GM12865 (cell line): Measurements from ENCODE around the gene BABAM2.

Experiments used
- DNase-seq: peaks from one replicate; pipeline ENCODE4 v3.0.0; 2010; ENCODE audit warnings: low read depth
- H3K4me3 ChIP-seq: 2 replicates; pipeline ENCODE4 v1.5.1; 2011; ENCODE audit warnings: mild to moderate bottlenecking, low read depth, low read length, control low read depth
- CTCF ChIP-seq: IDR thresholded peaks from 2 replicates; pipeline ENCODE4 v1.5.1; 2011; ENCODE audit warnings: low read length, control low read depth, low read depth, inconsistent platforms; ENCODE audit not compliant: insufficient read depth; ENCODE audit errors: missing control alignments

BABAM2 gene

GRCh38 chr2:28312307-28313219, 422.0 kb downstream of the BABAM2 start:
- no peak overlapping the region for H3K4me3 ChIP-seq
- DNase-seq = no peak
- TF ChIP-seq CTCF = no peak

- TF ChIP-seq CTCF = no peak
- no peak for DNase-seq
- no peak overlapping the region for H3K4me3 ChIP-seq
These were observed 422.8 kb downstream of the BABAM2 start for GRCh38 chr2:28313220-28313784.

DNA sequence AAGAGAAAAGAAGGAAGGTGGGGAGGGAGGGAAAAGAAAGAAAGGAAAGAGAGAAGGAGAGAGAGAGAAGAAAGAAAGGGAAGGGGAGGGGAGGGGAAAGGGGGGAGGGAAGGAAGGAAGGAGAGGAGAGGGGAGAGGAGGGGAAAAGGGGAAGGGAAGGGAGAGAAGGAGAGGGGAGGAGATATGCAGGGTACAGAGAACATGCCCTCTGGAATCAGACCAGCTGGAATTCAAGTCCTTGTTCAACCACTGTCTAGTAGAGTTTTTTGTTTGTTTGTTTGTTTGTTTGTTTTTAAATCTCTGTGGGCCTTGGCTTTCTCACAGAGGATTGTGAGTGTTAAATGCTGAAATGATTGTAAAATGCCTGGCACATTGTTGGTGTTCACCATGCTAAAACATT, 424.4 kb downstream of the BABAM2 start:
- DNase-seq = no peak
- H3K4me3 ChIP-seq = no peak overlapping the region
- TF ChIP-seq CTCF = no peak

DNA sequence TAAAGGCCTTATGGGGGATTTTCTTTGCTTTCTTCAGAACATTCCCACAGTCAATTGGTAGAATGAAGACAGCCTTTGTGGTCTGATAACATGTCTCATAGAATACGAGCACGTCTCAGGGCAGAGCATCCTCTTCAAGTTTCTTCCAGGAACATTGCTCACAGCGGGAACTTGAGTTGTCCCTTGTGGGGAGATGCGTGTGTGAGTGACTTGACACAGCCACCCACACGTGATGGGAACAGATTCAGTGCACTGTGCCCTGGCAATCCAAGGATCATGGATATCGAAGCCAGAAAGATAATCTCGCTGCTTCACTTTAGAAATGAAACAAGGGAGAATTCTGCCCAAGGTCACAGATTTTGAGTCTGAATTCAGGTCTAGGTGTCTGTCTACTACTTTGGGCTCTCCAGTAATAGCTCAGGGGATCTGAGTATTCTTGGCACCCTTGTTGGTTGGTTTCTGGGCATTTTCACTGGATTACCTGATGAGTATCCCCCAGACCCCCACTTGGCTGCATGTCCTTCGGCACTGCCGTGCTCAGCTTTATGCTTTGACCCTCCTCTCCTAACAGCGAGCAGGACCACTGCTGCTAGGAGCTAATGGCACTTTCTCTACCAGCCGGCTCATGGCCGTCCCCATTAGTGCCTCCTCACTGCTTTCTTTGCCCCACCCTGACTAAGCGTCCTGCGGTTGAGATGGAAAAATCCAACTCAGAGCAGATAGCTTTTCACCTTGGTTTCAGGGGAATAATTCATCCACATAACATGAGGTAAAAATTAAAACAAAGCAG, 426.2 kb downstream of the BABAM2 start:
- no peak overlapping the region for H3K4me3 ChIP-seq
- no peak for DNase-seq
- no peak for TF ChIP-seq CTCF

GRCh38 chr2:28317390-28317789, 426.9 kb downstream of the BABAM2 start:
- no peak for DNase-seq
- H3K4me3 ChIP-seq = no peak overlapping the region

DNA sequence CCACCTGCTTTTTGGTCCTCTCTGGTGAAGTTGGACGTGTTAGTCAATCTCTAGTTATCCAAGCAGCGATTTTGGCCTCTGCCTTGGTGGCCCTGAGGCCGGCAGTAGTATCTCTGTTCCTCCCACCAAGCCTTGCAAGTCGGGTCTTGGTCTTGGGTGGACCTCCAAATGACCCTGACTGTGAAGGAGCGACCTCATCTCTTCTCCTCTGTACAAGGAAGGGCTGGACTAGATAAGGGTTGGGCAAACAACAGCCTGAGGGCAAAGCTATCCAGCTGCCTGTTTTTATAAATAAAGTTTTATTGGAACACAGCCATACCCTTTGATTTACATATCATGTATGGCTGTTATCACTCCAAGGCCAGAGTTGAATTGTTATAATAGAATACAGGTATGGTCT, 427.5 kb downstream of the BABAM2 start:
- H3K4me3 ChIP-seq = no peak overlapping the region
- TF ChIP-seq CTCF = no peak
- no peak for DNase-seq

More at GRCh38 chr2:28317390-28317789, 426.9 kb downstream of the BABAM2 start:
- no peak for TF ChIP-seq CTCF
